Measurements from ENCODE around the gene THUMPD1.
"Not testable (repeated sequence)": the region's sequence is repeated elsewhere in the genome, so short reads cannot be mapped to it uniquely, and the experiment has no call there.

GRCh38 chr16:20755799-20756198, 14.2 kb upstream of the THUMPD1 start:
- TF ChIP-seq CTCF (IDR thresholded peaks at IDR 0.05); ZFX (IDR thresholded peaks at IDR 0.05; ENCODE audit: borderline replicate concordance): not testable (repeated sequence)
